HepG2 (cell line): ENCODE results near the gene LAIR1. TPM values are rescaled to one million over a fixed set of nuclear protein-coding genes. Genes with fewer than 3 reads are reported as not detected.

Experiments used
- ATAC-seq: fragments of 200-7000 bp; cut with Tn5 transposase; 3 replicates; pipeline ENCODE4 v1.9.1; 2020; ENCODE audit warnings: mild to moderate bottlenecking, moderate library complexity
- BruUV-seq: library from RNA; stranded (reverse); fragments of 400-500 nt; replicated peaks from 2 replicates; lab custom pipeline; 2021; lab: Mats Ljungman, UMichigan
- CTCF ChIA-PET: fragments of 300-600 bp; formaldehyde crosslinking; extraction: SDS; loops from one replicate; lab custom pipeline; 2021; ENCODE audit warnings: low total read pairs, inconsistent platforms, low intra/inter-chr PET ratio; lab: Yijun Ruan, JAX
- POLR2A ChIA-PET: fragments of 350-600 bp; sonication (Branson Sonifier 250); formaldehyde crosslinking; loops from one replicate; lab custom pipeline; 2020; ENCODE audit warnings: antibody characterized with exemption, inconsistent platforms; lab: Yijun Ruan, JAX
- DNase-seq: peaks from one replicate; pipeline ENCODE4 v3.0.0-alpha.2; 2015; ENCODE audit warnings: low spot score
- FAIRE-seq: peaks from 3 replicates; lab custom pipeline; 2011; peaks lifted over from hg19 to GRCh38; lab: Jason Lieb, UNC
- H2AFZ ChIP-seq: one replicate; pipeline ENCODE4 v1.6.1; 2011; ENCODE audit warnings: low read length, inconsistent platforms
- H3K27ac ChIP-seq: fragments of 300-600 bp; 3 replicates; pipeline ENCODE4 v1.8.0; 2011; ENCODE audit warnings: mixed run types, mild to moderate bottlenecking, mixed read lengths, low read length, inconsistent platforms; ENCODE audit not compliant: insufficient read depth; ENCODE audit errors: extremely low read length
- H3K27me3 ChIP-seq, 2 experiments: fragments of 200-600 bp in 1 of 2; 2 replicates in 1 of 2; 3 replicates in 1 of 2; pipeline versions ENCODE4 v1.6.0 to v1.8.0; 2011; ENCODE audit warnings: low read length in 2 of 2, mild to moderate bottlenecking in 2 of 2, moderate library complexity in 2 of 2, inconsistent platforms in 1 of 2; ENCODE audit not compliant: insufficient read depth in 2 of 2, control insufficient read depth in 1 of 2
- H3K36me3 ChIP-seq, 2 experiments: fragments of 200-600 bp in 1 of 2; replicated peaks in 1 of 2; 2 replicates in 1 of 2; 3 replicates in 1 of 2; pipeline versions ENCODE4 v1.5.1 to v1.8.0; 2011; ENCODE audit warnings: low read length in 2 of 2, inconsistent platforms in 1 of 2; ENCODE audit not compliant: insufficient read depth in 2 of 2, control insufficient read depth in 1 of 2
- H3K4me1 ChIP-seq: 2 replicates; pipeline ENCODE4 v1.5.1; 2012; ENCODE audit warnings: low read length, inconsistent platforms; ENCODE audit not compliant: insufficient read depth
- H3K4me2 ChIP-seq: 2 replicates; pipeline ENCODE4 v1.6.0; 2011; ENCODE audit warnings: low read depth, low read length, inconsistent platforms
- H3K4me3 ChIP-seq, 3 experiments: fragments of 200-600 bp in 1 of 3; sonication (generic), shearing (Covaris generic) in 1 of 3; replicated peaks in 1 of 3; 2 replicates each; pipeline ENCODE4 v1.5.1; 2011 to 2016; ENCODE audit warnings: low read length in 3 of 3, inconsistent platforms in 2 of 3, low read depth in 2 of 3, mild to moderate bottlenecking in 2 of 3, control low read depth in 1 of 3, mixed read lengths in 1 of 3; ENCODE audit not compliant: insufficient read depth in 1 of 3
- H3K79me2 ChIP-seq: one replicate; pipeline ENCODE4 v1.6.1; 2011; ENCODE audit warnings: low read length, inconsistent platforms; ENCODE audit not compliant: insufficient read depth
- H3K9ac ChIP-seq: 2 replicates; pipeline ENCODE4 v1.6.0; 2011; ENCODE audit warnings: mild to moderate bottlenecking, low read depth, low read length, inconsistent platforms; ENCODE audit not compliant: insufficient read depth
- H3K9me3 ChIP-seq: 2 replicates; pipeline ENCODE4 v1.5.1; 2012; ENCODE audit warnings: mild to moderate bottlenecking, low read length
- H4K20me1 ChIP-seq: 2 replicates; pipeline ENCODE4 v1.6.0; 2011; ENCODE audit warnings: inconsistent platforms, mild to moderate bottlenecking, low read length, moderate library complexity; ENCODE audit not compliant: insufficient read depth
- FOXA1 ChIP-seq, 2 experiments: fragments of 450-650 bp in 1 of 2; sonication (generic) in 1 of 2; formaldehyde crosslinking in 1 of 2; IDR thresholded peaks; 2 replicates each; pipeline versions ENCODE4 v1.4.0 to v1.6.1; 2016 to 2020; ENCODE audit warnings: missing genetic modification reagents in 1 of 2
- ISL2 ChIP-seq: sonication (generic); formaldehyde crosslinking; IDR thresholded peaks from 2 replicates; pipeline ENCODE4 v1.5.0; 2020; ENCODE audit warnings: missing genetic modification reagents
- RELA ChIP-seq: sonication (generic); formaldehyde crosslinking; IDR thresholded peaks from 2 replicates; pipeline ENCODE4 v1.4.0; 2020; ENCODE audit warnings: missing genetic modification reagents
- ZFP36 ChIP-seq: fragments of 150-350 bp; IDR thresholded peaks from 2 replicates; pipeline ENCODE4 v1.6.1; 2018; ENCODE audit warnings: borderline replicate concordance, low read length, low read depth; ENCODE audit not compliant: partially characterized antibody
- ZFP62 ChIP-seq: sonication (generic); formaldehyde crosslinking; IDR thresholded peaks from 2 replicates; pipeline ENCODE4 v1.4.0; 2020; ENCODE audit warnings: missing genetic modification reagents
- ZNF83 ChIP-seq: sonication (generic); formaldehyde crosslinking; IDR thresholded peaks from 2 replicates; pipeline ENCODE4 v1.4.0; 2020; ENCODE audit warnings: missing genetic modification reagents, mild to moderate bottlenecking, borderline replicate concordance
- WGBS: methylation state at CpG from one replicate; pipeline ENCODE4 v1.1.6; 2017; ENCODE audit warnings: low lambda C conversion rate; 5-methylcytosine and 5-hydroxymethylcytosine counted together
- in situ Hi-C: cut with HindIII; loops from 2 replicates; pipeline ENCODE4 v1.10.0; 2017; ENCODE audit warnings: low pct_unique_long_range_greater_than_20kb; ENCODE audit not compliant: extremely low pct_ligation_motif_present
- intact Hi-C: fragments of 100-400 bp; cut with micrococcal nuclease; formaldehyde crosslinking; loops from one replicate; pipeline ENCODE4 v1.10.0; 2022; ENCODE audit not compliant: unreplicated experiment
- polyA plus RNA-seq, 8 experiments: library from polyadenylated mRNA; depleted of rRNA in 3 of 8; stranded (reverse) in 7 of 8; unstranded in 1 of 8; fragments of >200 nt; fragmentation: Illumina TruSeq in 4 of 8; extraction: Trizol in 4 of 8; gene quantifications; 2 replicates each; pipeline versions ENCODE4 v1.2.1 to v1.2.3, GENCODE V29; 2011 to 2016; ENCODE audit warnings: low read depth in 4 of 8, missing spikeins in 1 of 8, mixed read lengths in 1 of 8; ENCODE audit not compliant: insufficient read depth in 1 of 8
- total RNA-seq, 5 experiments: library from RNA; depleted of rRNA; stranded (reverse); fragments of >200 nt; fragmentation: Illumina TruSeq; extraction: Trizol; gene quantifications; 2 replicates each; pipeline ENCODE4 v1.2.3, GENCODE V29; 2016; ENCODE audit warnings: low read depth in 1 of 5
- TF ChIP-seq, protein P1 (sequence below): IDR thresholded peaks from 2 replicates; pipeline ENCODE4 v1.6.1; 2016; ENCODE audit warnings: low read depth, missing genetic modification reagents, missing compliant biosample characterization
- TF ChIP-seq, protein P2 (sequence below): sonication (generic); formaldehyde crosslinking; IDR thresholded peaks from 2 replicates; pipeline ENCODE4 v1.4.0; 2020; ENCODE audit warnings: mild to moderate bottlenecking, missing genetic modification reagents
- TF ChIP-seq, protein P3 (sequence below): sonication (generic); formaldehyde crosslinking; conservative IDR thresholded peaks from 2 replicates; pipeline ENCODE4 v1.4.0; 2020; ENCODE audit warnings: missing genetic modification reagents

Gene LAIR1
- total and polyA plus RNA-seq, 2 of the 13 experiments (the other 11 are each of a cell fraction or from before 2014, with no cell fraction given), result 0.75 to 1.2 TPM

DNA sequence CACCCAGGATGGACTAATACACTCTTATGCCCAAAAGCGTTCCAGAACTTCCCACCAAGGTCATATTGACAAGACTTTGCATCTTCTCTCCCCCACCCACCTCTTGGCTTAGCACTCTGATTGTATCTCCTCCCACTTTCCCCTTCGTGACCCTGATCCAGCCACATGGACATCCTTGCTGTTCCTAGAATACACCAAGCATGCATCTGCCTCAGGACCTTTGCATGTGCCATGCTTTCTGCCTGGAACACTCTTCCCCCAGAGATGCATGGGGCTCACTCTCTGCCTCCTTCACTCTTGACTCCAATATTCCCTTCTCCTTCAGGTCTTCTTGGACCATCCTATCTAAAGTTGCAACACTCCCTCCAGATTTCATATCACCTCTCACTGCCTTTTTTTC lies 16.2 kb upstream of the LAIR1 start:
- no peaks in the 10 kb centered on the region for H3K9me3 ChIP-seq
- no peak overlapping the region for H3K9ac ChIP-seq
- no peak for FAIRE-seq
- no peak overlapping the region for H3K4me2 ChIP-seq
- no peaks in the 10 kb centered on the region for H3K36me3 ChIP-seq
- no TSS peak for BruUV-seq
- no peak overlapping the region for H3K27ac ChIP-seq
- H2AFZ ChIP-seq, result no peak overlapping the region
- in situ Hi-C loops, result no loop called here
- ChIA-PET CTCF (no interaction called here), POLR2A (no interaction called here)
- no peaks in the 10 kb centered on the region for H3K4me1 ChIP-seq
- no peak for ATAC-seq
- H4K20me1 ChIP-seq, result no peaks in the 10 kb centered on the region
- 20% methylated on average over 2 of the region's 2 CpGs for WGBS
- no peak for TF ChIP-seq FOXA1 (IDR thresholded peaks at IDR 0.05)
- TF ChIP-seq FOXA1 (CRISPR knock-in tag; IDR thresholded peaks at IDR 0.05), result no peak
- no peak overlapping the region for H3K4me3 ChIP-seq
- intact Hi-C loops, result no loop called here
- no peak for DNase-seq
- H3K79me2 ChIP-seq, result no peaks in the 10 kb centered on the region
- peaks cover 0 to 12% of the 10 kb centered on the region in 2 experiments; a peak in 1 of 5 replicates for H3K27me3 ChIP-seq

GRCh38 chr19:54379187-54379678 lies 14.5 kb upstream of the LAIR1 start:
- DNase-seq (no peak), FAIRE-seq (no peak), ATAC-seq (no peak)
- no TSS peak for BruUV-seq
- H3K9ac ChIP-seq, result no peak overlapping the region
- H4K20me1 ChIP-seq, result no peaks in the 10 kb centered on the region
- intact Hi-C loops (no loop called here), in situ Hi-C loops (no loop called here)
- H3K4me3 ChIP-seq, result no peak overlapping the region
- 0% methylated on average over 5 of the region's 5 CpGs for WGBS
- no peaks in the 10 kb centered on the region for H3K4me1 ChIP-seq
- no peaks in the 10 kb centered on the region for H3K9me3 ChIP-seq
- no peaks in the 10 kb centered on the region for H3K79me2 ChIP-seq
- no peak overlapping the region for H3K27ac ChIP-seq
- peaks cover 0 to 4% of the 10 kb centered on the region in 2 experiments; a peak in 1 of 5 replicates for H3K27me3 ChIP-seq
- ChIA-PET POLR2A (interaction anchor here (1.0 kb wide), 1 partner anchor 9 kb away, joined by 4 read pairs; no protein-coding TSS in a partner anchor), CTCF (no interaction called here)
- H3K36me3 ChIP-seq, result no peaks in the 10 kb centered on the region
- H2AFZ ChIP-seq, result no peak overlapping the region
- H3K4me2 ChIP-seq, result no peak overlapping the region
- no peak for TF ChIP-seq RELA
- no peak for TF ChIP-seq ISL2 (CRISPR knock-in tag)
- no peak for TF ChIP-seq ZFP36
- TF ChIP-seq ZFP62, result no peak
- TF ChIP-seq ZNF83 (CRISPR knock-in tag), result no peak
- TF ChIP-seq, protein P1, sequence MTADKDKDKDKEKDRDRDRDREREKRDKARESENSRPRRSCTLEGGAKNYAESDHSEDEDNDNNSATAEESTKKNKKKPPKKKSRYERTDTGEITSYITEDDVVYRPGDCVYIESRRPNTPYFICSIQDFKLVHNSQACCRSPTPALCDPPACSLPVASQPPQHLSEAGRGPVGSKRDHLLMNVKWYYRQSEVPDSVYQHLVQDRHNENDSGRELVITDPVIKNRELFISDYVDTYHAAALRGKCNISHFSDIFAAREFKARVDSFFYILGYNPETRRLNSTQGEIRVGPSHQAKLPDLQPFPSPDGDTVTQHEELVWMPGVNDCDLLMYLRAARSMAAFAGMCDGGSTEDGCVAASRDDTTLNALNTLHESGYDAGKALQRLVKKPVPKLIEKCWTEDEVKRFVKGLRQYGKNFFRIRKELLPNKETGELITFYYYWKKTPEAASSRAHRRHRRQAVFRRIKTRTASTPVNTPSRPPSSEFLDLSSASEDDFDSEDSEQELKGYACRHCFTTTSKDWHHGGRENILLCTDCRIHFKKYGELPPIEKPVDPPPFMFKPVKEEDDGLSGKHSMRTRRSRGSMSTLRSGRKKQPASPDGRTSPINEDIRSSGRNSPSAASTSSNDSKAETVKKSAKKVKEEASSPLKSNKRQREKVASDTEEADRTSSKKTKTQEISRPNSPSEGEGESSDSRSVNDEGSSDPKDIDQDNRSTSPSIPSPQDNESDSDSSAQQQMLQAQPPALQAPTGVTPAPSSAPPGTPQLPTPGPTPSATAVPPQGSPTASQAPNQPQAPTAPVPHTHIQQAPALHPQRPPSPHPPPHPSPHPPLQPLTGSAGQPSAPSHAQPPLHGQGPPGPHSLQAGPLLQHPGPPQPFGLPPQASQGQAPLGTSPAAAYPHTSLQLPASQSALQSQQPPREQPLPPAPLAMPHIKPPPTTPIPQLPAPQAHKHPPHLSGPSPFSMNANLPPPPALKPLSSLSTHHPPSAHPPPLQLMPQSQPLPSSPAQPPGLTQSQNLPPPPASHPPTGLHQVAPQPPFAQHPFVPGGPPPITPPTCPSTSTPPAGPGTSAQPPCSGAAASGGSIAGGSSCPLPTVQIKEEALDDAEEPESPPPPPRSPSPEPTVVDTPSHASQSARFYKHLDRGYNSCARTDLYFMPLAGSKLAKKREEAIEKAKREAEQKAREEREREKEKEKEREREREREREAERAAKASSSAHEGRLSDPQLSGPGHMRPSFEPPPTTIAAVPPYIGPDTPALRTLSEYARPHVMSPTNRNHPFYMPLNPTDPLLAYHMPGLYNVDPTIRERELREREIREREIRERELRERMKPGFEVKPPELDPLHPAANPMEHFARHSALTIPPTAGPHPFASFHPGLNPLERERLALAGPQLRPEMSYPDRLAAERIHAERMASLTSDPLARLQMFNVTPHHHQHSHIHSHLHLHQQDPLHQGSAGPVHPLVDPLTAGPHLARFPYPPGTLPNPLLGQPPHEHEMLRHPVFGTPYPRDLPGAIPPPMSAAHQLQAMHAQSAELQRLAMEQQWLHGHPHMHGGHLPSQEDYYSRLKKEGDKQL (CRISPR knock-in tag), result no peak
- TF ChIP-seq, protein P2, sequence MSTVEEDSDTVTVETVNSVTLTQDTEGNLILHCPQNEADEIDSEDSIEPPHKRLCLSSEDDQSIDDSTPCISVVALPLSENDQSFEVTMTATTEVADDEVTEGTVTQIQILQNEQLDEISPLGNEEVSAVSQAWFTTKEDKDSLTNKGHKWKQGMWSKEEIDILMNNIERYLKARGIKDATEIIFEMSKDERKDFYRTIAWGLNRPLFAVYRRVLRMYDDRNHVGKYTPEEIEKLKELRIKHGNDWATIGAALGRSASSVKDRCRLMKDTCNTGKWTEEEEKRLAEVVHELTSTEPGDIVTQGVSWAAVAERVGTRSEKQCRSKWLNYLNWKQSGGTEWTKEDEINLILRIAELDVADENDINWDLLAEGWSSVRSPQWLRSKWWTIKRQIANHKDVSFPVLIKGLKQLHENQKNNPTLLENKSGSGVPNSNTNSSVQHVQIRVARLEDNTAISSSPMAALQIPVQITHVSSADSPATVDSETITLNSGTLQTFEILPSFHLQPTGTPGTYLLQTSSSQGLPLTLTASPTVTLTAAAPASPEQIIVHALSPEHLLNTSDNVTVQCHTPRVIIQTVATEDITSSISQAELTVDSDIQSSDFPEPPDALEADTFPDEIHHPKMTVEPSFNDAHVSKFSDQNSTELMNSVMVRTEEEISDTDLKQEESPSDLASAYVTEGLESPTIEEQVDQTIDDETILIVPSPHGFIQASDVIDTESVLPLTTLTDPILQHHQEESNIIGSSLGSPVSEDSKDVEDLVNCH (CRISPR knock-in tag), result no peak
- TF ChIP-seq, protein P3, sequence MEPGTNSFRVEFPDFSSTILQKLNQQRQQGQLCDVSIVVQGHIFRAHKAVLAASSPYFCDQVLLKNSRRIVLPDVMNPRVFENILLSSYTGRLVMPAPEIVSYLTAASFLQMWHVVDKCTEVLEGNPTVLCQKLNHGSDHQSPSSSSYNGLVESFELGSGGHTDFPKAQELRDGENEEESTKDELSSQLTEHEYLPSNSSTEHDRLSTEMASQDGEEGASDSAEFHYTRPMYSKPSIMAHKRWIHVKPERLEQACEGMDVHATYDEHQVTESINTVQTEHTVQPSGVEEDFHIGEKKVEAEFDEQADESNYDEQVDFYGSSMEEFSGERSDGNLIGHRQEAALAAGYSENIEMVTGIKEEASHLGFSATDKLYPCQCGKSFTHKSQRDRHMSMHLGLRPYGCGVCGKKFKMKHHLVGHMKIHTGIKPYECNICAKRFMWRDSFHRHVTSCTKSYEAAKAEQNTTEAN (CRISPR knock-in tag), result no peak
